HG03066 (cell line): ENCODE measurements around the gene CTXND2.
"Not testable (repeated sequence)": the region's sequence is repeated elsewhere in the genome, so short reads cannot be mapped to it uniquely, and the experiment has no call there.

Experiments
- ATAC-seq: cut with Tn5 transposase; IDR thresholded peaks from one replicate; pipeline ENCODE4 v1.9.1; 2021; ENCODE audit warnings: low read depth; ENCODE audit not compliant: unreplicated experiment

Gene CTXND2

DNA sequence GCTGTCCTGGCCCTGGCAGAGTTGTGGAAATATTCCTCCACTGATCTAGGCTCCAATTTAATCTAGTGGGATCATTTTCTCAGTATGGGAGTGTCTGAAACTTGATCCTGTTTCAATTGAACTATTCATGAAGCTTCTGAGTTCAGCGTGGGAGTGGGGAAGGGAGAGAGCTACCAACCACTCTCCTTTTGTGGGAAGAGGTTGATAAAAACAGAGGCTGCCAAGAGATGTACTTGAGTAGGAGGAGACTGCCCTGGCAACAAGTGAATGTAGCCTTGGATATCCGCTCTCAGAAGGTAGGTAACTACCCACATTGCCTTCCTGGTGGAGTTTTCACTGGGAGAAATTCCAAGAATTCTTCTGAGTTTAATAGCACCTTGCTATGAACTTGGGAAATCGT, at the start of gene CTXND2:
CTXND2 (plus strand) TSS at position 119 of the 400 bp plus-strand sequence. CDS start 25,179 bp downstream, outside the sequence.
- no peak for ATAC-seq

DNA sequence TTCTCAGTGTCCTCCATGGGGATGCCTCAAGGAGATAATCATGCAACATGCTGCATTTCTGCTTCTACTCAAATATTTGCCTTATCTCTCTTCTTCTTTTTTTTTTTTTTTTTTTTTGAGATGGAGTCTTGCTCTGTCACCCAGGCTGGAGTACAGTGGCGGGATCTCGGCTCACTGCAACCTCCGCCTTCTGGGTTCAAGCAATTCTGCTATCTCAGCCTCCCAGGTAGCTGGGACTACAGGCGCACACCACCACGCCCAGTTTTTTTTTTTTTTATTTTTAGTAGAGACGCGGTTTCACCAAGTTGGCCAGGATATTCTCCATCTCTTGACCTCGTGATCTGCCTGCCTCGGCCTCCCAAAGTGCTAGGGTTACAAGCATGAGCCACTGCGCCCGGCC, 46.1 kb upstream of the CTXND2 start:
- not testable (repeated sequence) for ATAC-seq

DNA sequence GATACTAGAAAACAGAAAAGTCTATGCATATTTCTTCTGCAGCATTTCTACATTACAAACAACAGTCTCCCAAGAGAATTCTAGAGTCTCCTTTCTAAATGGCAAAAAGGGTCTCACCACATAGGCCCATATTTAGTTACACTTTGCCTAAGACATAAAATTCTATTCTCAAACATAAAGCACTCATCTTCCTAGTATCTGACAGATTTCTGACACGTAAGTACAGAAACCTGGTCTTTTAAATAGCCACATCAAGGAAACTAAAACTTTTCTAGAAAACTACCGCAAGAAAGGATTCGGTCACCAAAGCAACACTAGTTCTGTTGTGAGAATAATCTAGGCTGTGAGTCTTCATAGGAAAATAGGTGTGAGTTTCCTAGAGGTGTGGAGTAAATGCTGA, 45.3 kb upstream of the CTXND2 start:
- ATAC-seq, result no peak

DNA sequence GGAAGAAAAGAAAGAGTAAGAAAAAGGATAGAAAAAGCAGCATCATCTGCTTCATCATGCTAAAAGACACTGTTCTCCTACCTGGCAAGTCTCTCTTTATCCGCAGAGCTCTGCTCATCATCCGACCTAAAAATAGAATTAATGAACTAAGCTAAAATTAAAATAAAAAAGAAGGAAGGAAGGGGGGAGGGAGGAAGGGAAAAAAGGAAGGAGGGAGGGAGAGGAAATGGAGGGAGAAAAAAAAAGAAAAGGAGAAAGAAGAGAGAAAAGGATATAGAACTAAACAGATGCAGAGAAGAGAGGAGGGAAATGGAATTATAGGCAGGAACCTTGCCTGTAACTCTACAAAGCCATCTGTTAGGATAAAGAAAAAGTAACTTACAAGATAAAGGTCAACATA, 44.6 kb upstream of the CTXND2 start:
- ATAC-seq, result no peak

DNA sequence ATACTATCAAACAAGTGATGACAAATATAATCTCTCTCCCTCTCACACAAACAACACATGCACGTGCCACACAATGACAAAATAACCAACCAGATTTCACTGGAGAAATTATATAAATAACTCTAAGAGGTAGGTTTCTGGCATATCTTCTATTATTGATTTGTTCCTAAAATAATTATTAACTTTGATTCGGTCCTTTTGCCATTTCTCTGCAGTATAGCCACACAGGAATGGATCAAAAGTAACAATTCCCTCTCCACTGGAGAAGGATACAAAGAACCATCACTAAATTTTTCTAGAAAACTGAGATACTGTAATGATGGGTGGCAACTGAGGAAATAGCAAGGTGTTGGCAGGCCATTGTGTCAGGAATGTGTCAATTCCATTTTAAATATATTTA, 44.0 kb upstream of the CTXND2 start:
- ATAC-seq, result no peak

DNA sequence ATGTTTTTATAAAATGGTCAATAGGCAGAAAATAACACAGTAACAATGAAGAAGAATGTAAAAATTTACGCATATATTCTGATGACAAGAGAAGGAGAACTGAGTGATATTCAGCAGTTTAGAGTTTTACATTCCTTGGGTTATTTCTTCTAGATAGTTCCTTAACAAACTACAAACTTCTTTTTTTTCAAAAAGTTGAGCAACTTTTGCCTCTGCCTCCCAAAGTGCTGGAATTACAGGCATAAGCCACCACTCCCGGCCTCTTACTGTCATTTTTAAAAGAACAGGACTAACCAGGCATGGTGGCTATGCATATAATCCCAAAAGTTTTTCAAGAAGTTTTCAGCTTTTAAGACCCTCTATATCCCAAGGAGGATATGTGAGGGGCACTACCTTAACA, 43.5 kb upstream of the CTXND2 start:
- no peak for ATAC-seq

DNA sequence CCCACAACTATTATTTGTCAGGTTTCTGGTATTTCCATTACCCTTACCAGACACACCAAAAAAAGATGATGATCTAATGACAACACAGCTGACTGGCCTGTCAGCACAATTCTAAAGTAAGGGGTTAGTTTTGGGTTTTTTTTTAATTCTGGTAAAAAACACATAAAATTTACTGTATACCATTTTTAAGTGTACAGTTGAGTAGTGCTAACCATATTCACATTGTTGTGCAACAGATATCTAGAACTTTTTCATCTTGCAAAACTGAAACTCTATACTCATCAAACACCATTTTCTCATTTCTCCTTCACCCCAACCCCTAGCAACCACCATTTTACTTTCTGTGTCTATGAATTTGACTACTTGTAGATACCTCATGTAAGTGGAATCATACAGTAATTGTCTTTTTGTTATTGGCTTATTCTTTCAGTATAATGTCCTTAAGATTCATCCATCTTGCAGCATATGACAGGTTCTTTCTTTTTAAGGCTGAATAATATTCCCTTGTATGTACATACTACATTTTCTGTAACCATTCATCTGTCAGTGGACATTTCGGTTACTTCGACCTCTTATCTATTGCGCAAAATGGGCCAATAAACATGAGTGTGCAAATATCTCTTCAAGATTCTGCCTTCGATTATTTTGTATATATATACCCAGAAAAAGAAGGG, 40.3 kb upstream of the CTXND2 start:
- no peak for ATAC-seq

DNA sequence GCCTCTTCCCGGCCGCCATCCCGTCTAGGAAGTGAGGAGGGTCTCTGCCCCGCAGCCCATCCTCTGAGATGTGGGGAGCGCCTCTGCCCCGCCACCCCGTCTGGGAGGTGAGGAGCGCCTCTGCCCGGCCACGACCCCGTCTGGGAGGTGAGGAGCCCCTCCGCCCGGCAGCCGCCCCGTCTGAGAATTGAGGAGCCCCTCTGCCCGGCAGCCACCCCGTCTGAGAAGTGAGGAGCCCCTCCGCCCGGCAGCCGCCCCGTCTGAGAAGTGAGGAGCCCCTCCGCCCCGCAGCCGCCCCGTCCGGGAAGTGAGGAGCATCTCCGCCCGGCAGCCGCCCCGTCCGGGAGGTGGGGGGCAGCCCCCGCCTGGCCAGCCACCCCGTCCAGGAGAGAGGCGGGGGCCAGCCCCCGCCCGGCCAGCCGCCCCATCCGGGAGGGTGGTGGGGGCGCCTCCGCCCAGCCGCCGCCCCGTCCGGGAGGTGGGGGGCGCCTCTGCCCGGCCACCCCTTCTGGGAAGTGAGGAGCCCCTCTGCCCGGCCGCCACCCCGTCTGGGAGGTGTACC, 36.1 kb upstream of the CTXND2 start:
- ATAC-seq, result not testable (repeated sequence)

DNA sequence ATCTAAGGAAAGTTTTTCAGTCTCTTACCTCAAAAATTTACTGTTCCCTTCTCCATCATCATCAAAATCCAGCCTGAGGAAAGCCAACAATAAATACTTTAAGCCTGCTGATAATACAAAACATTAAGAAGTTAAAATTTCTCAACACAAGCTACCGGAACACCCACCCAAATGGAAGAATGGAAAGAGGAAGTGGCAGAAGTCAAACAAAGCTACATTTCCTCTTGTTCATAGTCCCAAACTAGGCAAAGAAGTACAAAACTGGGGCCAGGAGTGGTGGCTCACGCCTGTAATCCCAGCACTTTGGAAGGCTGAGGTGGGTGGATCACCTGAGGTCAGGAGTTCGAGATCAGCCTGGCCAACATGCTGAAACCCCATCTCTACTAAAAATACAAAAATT, 34.2 kb upstream of the CTXND2 start:
- not testable (repeated sequence) for ATAC-seq

DNA sequence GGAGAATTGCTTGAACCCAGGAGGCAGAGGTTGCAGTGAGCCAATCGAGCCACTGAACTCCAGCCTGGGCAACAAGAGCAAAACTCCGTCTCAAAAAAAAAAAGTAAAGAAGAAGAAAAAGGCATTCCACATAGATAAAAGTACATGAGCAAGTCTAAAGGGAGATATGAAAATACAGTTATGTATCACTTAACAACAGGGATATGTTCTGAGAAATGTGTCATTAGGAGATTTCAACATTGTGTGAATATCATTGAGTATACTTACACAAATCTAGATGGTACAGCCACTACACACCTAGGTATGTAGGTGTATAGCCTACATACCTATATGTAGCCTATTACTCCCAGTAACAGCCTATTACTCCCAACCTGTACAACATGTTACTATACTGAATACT, 23.2 kb upstream of the CTXND2 start:
- no peak for ATAC-seq

DNA sequence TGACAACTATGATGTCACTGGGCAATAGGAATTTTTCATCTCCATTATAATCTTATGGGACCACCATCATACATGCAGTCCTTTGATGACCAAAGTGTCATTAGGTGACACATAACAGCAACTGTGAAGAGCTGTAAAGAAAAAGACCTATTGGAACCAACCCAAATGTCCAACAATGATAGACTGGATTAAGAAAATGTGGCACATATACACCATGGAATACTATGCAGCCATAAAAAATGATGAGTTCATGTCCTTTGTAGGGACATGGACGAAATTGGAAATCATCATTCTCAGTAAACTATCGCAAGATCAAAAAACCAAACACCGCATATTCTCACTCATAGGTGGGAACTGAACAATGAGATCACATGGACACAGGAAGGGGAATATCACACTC, 22.7 kb upstream of the CTXND2 start:
- not testable (repeated sequence) for ATAC-seq

DNA sequence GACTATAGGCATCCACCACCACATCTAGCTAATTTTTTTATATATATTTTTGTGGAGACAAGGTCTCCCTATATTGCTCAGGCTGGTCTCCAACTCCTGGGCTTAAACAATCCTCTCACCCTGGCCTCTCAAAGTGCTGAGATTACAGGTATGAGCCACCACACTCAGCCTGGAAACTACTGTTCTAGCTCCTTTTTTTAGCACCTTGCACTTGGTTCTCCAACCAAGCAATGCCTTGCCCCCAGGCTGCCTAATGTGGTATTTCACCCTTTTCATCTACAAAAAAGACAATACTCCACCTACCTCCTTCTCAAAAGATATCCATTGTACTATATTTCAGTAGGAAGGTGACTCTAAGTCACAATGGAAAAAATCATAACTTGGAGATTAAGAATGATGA, 17.3 kb upstream of the CTXND2 start:
- ATAC-seq, result no peak

DNA sequence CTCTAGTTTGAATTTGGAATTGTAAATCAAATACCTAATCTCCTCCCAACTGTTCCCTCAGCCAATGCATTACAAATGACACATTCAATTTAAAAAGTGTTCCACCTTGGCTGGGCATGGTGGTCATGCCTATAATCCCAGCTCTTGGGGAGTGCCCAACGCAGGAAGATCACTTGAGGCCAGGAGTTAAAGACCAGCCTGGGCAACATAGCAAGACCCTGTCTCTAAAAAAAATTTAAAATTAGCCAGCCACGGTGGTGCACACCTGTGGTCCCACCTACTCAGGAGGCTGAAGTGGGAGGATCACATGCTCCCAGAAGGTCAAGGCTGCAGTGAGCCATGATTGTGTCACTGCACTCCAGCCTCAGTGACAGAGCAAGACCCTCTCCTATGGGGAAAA, 14.4 kb upstream of the CTXND2 start:
- ATAC-seq, result no peak

DNA sequence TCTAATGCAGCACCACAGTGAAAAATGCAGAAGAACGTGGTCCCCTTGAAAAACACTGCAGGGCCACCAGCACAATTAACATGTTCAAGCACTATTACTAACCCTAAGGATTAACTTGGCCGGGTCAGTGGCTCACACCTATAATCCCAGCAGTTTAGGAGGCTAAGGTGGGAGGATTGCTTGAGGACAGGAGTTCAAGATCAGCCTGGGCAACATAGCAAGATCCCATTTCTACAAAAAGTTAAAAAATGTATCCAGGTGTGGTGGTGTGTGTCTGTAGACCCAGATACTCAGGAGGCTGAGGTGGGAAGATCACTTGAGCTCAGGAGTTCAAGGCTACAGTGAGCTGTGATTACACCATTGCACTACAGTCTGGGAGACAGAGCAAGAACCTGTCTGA, 13.4 kb upstream of the CTXND2 start:
- no peak for ATAC-seq

DNA sequence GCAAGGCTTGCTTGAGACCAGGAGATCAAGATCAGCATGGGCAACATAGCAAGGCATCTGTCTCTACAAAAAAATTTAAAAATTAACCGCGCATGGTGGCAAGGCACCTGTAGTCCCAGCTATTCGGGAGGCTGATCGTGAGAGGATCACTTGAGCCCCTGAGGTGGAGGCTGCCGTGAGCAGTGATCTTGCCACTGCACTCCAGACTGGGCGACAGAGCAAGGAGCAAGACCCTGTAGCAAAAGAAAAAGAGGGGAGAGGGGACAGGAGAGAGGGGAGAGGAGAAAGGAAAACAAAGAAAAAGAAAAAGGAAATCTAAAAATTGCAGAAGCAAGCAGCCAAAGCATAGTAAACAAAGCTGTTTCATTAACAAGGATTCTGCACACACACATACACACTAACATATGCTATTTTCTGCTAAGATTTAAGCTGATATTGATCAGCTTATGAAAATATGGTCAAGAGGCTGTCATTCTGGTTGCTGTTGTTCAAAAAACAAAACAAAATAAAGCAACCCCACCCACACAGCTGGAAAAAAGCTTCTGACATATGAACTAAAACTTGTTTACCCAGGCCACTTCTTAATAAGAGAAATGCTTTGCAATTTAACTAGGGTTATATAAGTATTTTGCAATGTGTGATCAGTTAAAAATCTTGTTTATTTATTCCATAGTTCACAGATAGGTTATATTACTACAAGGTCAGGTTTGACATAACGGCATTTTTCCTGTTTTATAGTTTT, 12.3 kb upstream of the CTXND2 start:
- ATAC-seq, result no peak

DNA sequence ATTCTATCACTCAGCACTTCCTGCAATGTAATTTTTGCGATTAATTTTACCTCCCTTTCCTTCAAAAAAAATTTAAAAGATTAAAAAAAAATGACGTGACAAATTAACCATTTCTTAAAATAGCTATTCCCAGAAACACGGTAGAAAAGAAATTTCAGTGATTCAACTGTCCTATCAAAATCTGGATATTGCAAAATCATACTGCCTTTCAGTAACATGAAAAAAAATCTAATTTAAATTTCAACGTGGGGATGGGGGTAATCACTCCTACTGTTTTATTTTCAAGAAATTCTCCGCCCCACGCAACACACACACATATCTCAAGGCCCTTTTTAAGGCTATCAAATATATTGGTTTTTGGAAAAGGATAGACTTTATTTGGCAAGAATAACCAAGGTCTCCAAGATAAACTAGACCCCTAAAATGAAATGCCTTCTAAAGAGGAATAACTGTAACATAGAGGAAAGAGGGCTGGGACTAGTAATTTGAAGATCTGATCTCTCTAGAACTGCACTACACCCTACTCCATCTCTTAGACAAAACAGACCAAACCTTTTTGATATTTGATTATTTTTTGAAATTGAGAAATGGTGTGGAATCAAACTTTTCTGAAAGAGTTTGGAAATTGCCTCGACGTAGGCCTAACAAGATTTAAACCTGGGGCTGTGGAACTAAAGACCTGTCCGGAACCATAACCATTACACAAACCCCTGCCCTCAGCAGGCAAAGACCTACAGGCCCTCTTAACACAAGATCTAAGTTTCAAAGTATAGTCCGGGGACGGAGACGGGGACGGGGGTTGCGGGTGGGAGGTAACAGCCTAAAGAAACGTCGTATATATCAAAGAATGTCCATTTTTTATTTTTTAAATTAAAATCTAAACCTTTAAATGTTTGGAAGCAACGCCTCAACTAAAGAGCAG, 11.5 kb upstream of the CTXND2 start:
- no peak for ATAC-seq

DNA sequence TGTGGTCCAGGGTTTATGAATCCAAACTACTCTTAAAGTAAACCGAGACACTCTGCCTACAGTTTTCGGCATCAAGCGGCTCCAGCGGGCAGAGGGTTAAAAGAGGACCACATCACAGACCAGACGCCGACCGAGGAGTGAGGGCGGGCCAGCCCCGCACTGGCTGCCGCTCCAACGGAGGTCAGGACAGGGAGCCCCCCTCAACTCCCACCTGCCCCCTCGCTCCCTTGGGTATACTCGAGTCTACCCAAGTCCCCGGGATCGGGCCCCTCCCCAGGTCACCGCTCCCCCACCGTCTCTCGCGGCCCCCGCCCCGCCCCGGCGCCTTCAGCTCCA, 10.8 kb upstream of the CTXND2 start:
- ATAC-seq, result peak; percentile 38

DNA sequence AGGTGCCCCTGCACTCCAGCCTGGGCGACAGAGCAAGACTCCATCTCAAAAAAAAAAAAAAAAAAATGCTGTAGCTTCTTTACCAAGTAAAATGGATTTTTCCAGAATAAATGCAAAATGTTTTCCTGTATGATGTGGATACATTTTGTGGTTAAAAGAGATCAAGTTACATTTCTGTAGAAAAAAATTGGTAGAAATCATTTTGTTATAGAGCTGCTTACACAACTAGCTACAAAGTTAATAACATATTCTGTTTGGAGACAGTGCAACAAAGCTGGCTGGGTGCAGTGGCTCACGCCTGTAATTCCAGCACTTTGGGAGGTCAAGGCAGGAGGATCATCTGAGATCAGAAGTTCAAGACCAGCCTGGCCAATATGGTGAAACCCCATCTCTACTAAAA, 8.0 kb upstream of the CTXND2 start:
- ATAC-seq, result not testable (repeated sequence)

DNA sequence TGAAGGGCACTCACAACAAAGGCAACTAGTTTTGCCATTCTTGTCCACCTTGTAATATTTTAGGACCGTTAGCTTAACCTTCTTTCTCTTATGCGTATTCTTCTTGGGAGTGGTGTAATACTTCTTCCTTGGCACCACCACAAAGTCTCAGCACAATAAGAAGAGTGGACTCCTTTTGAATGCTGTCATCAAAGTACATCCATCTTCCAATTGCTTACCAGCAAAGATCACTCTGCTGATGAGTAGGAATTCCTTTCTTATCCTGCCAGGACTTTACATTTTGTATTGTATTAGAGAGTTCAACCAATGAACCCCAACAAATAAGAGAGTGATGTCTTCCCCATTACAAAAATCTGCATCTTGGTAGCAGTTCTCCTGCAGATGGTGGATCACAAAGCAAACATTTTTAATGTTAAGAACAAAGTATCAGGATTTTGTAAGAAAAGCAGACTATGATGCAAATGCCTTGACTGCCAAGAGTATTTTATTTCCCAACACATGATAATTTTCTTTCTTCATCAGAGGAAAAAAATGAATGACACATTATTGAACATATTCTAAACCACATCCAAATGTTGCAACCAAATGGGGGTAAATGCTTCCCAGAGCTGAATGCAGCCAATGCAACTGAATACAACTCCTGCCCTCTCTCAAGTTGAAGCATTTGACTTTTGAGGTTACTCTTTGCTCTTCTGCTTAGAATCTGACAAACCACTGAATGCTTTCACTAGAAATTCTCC, 5.4 kb upstream of the CTXND2 start:
- no peak for ATAC-seq

DNA sequence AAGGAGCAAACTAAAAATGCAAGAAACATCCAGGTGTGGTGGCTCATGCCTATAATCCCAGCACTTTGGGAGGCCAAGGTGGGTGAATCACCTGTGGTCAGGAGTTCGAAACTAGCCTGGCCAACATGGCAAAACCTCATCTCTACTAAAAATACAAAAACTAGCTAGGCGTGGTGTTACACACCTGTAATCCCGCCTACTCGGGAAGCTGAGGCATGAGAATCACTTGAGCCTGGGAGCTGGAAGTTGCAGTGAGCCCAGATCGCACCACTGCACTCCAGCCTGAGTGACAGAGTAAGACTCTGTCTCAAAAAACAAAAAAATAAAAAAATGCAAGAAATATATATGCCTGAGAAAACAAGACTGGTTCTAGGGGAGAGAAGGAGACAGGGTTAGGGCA, 3.8 kb upstream of the CTXND2 start:
- ATAC-seq, result not testable (repeated sequence)
